ENCODE data around the gene PURB. TPM values are rescaled to one million over a fixed set of nuclear protein-coding genes. Genes with fewer than 3 reads are reported as not detected.

Gene PURB
- total RNA-seq, 1 donor from 2014 or later, result 18.2 TPM

DNA sequence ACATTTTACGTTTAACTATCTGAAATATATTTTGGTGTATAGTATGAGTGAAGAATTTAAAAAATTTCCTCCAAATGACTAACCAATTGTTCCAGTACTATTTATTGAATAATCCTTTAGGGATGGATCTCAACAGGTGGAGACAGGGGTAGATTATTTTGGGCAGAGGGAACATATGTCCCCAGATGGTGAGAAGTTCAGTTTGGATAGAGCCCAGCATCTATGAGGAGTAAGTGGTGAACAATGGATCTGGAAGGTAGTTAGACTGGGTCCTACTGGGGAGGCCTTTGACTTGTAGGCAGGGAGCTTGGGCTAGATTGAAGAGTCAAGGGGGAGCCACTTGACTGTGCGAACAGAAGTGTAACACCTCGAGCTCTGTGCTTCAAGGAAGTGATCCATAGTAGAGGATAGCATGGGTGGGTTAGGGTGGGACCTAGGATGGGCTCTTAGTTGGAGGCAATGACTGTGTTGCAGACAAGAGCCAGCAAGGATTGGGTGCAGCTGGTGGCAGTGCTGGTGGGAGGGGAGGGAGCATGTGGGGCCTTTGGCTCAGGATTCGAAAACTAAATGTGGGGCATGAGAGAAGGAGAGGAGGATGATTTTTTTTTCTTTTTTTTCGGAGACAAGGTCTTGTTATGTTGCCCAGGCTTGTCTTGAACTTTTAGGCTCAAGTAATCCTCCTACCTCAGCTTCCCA is 3.9 kb upstream of the PURB start:
- DNase-seq (ENCODE audit: low read depth) (no peak), FAIRE-seq (no peak)
- Histone ChIP-seq H3K36me3 (ENCODE audit: control insufficient read depth, insufficient read depth, low read length) (no peaks in the 10 kb centered on the region), H3K27me3 (ENCODE audit: control insufficient read depth, insufficient read depth, low read length) (no peaks in the 10 kb centered on the region), H3K4me3 (ENCODE audit: low read depth, low read length) (no peak overlapping the region)
- TF ChIP-seq, protein P1, sequence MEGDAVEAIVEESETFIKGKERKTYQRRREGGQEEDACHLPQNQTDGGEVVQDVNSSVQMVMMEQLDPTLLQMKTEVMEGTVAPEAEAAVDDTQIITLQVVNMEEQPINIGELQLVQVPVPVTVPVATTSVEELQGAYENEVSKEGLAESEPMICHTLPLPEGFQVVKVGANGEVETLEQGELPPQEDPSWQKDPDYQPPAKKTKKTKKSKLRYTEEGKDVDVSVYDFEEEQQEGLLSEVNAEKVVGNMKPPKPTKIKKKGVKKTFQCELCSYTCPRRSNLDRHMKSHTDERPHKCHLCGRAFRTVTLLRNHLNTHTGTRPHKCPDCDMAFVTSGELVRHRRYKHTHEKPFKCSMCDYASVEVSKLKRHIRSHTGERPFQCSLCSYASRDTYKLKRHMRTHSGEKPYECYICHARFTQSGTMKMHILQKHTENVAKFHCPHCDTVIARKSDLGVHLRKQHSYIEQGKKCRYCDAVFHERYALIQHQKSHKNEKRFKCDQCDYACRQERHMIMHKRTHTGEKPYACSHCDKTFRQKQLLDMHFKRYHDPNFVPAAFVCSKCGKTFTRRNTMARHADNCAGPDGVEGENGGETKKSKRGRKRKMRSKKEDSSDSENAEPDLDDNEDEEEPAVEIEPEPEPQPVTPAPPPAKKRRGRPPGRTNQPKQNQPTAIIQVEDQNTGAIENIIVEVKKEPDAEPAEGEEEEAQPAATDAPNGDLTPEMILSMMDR (IDR thresholded peaks at IDR 0.05; ENCODE audit: insufficient read depth, low read length, severe bottlenecking), result no peak

DNA sequence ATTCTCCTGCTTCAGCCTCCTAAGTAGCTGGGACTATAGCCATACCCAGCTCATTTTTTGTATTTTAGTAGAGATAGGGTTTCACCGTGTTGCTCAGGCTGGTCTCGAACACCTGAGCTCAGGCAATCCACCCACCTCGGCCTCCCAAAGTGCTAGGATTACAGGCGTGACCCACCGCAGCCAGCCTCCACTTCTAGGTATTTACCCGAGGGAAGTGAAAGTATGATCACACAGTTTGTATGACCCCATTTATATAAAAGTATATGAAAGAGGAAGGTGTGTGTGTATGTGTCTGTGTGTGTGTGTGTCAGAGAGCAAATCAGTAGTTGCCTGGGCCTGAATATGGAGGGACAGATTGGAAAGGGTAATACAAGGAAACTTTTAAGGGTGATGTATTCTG is 2.0 kb upstream of the PURB start:
- FAIRE-seq (no peak), DNase-seq (ENCODE audit: low read depth) (no peak)
- TF ChIP-seq, protein P1 (IDR thresholded peaks at IDR 0.05; ENCODE audit: insufficient read depth, low read length, severe bottlenecking), result no peak
- Histone ChIP-seq H3K27me3 (ENCODE audit: control insufficient read depth, insufficient read depth, low read length) (no peaks in the 10 kb centered on the region), H3K36me3 (ENCODE audit: control insufficient read depth, insufficient read depth, low read length) (no peaks in the 10 kb centered on the region), H3K4me3 (ENCODE audit: low read depth, low read length) (no peak overlapping the region)

DNA sequence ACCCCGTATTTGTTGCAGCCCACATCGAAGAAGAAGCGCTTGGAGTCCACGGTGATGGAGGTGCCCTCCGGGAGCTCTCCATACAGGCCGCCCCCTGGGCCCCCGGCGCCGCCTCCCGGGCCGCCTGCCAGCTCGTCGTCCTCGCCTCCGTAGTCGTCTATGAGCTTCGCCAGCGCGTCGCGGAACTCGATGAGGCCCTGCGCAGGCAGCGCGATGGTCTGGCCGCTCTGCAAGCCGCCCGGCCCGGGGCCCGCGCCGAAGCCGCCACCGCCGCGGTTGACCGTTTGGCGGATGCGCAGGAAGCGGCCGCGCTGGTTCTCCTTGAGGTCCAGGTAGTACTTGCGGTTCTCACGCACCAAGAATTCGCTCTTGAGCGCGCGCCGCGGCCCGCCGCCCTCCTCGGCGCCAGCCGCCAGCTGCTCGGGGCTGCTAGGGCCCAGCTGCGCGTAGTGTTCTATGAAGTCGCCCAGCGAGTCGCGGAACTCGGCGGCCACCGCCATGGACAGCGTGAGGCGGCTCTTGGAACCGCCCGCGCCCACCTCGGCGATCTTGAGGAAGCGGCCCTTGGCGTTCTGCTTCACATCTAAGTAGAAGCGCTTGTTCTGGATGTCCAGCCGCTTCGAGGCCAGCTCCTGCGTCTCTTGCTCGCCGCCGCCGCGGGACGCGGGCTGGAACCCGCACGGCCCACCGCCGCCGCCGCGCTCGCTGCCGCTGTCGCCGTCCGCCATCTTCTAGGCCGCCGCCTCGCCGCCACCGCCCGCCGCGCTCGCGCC is 523 bp downstream of the PURB start:
- DNase-seq (ENCODE audit: low read depth), result peak; percentile 15
- TF ChIP-seq, protein P1 (IDR thresholded peaks at IDR 0.05; ENCODE audit: insufficient read depth, low read length, severe bottlenecking), result no peak
- H3K36me3 ChIP-seq (ENCODE audit: control insufficient read depth, insufficient read depth, low read length), result no peaks in the 10 kb centered on the region
- H3K4me3 ChIP-seq (ENCODE audit: low read depth, low read length), result peak overlapping the region; percentile 93
- H3K27me3 ChIP-seq (ENCODE audit: control insufficient read depth, insufficient read depth, low read length), result no peaks in the 10 kb centered on the region
- no peak for FAIRE-seq

- Histone ChIP-seq H3K4me3 (ENCODE audit: low read depth, low read length) (peak overlapping the region; percentile 93), H3K36me3 (ENCODE audit: control insufficient read depth, insufficient read depth, low read length) (no peaks in the 10 kb centered on the region), H3K27me3 (ENCODE audit: control insufficient read depth, insufficient read depth, low read length) (no peaks in the 10 kb centered on the region)
- TF ChIP-seq, protein P1 (IDR thresholded peaks at IDR 0.05; ENCODE audit: insufficient read depth, low read length, severe bottlenecking), result no peak
- FAIRE-seq, result no peak
- DNase-seq (ENCODE audit: low read depth), result peak; percentile 8
These were observed 1.2 kb downstream of the PURB start for GRCh38 chr7:44883961-44884620.

DNA sequence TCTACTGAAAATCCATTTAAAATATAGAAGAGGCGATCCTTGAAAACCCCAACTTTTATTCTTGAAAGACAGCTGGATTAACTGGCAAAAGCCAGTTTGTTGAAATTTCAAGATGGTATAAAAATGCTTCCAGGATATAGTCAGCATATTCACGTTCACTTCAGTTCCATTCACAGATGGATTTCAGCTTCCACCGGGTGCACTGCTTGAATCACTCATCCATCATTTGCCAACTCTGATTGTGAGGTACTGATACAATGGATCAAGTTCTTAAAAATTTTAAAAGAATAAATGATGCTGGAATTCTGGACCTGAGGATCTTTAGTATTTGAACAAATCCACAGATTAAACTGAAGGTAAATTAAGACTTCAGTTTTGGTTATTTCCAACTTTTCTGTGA is 2.4 kb downstream of the PURB start:
- TF ChIP-seq, protein P1 (IDR thresholded peaks at IDR 0.05; ENCODE audit: insufficient read depth, low read length, severe bottlenecking), result no peak
- H3K4me3 ChIP-seq (ENCODE audit: low read depth, low read length), result peak overlapping the region; percentile 20

More for the DNA sequence above, 2.4 kb downstream of the PURB start:
- H3K27me3 ChIP-seq (ENCODE audit: control insufficient read depth, insufficient read depth, low read length), result no peaks in the 10 kb centered on the region
- FAIRE-seq (no peak), DNase-seq (ENCODE audit: low read depth) (peak; percentile 23)
- no peaks in the 10 kb centered on the region for H3K36me3 ChIP-seq (ENCODE audit: control insufficient read depth, insufficient read depth, low read length)

Measured in bronchial epithelial cell (primary cell).